CD4-positive, alpha-beta T cell treated with Interleukin-15 for 4 hours (primary cell): ENCODE measurements around the gene SSX4B.
"Not testable (repeated sequence)": the region's sequence is repeated elsewhere in the genome, so short reads cannot be mapped to it uniquely, and the experiment has no call there.

Experiments used
- DNase-seq: peaks from one replicate; pipeline ENCODE4 v3.0.0-alpha.2; 2020; ENCODE audit warnings: low spot score

SSX4B gene, protein sequence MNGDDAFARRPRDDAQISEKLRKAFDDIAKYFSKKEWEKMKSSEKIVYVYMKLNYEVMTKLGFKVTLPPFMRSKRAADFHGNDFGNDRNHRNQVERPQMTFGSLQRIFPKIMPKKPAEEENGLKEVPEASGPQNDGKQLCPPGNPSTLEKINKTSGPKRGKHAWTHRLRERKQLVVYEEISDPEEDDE

GRCh38 chrX:48411860-48412259 lies at the start of gene SSX4B:
Gene SSX4B, minus strand, starts transcription at chrX:48411960. Its CDS starts 588 bp downstream, at chrX:48411372.
- not testable (repeated sequence) for DNase-seq

DNA sequence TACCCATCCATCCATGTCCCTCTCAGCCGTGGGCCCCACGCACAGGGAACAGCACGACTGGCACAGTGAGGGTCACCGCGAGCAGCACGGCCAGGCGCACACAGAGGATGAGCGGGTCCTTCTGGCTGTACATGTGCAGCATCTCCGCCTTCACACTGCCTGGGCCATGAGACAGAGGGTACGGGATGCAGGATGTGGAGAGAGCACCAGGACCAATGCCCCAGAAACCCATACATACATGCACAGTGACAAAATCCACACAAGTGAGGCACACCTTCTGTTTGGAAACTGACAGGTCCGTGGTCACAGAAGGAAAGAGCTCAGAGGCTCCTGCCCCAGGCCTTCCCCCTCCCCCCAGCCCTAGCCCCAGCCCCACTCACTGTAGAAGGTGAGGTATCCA lies 48.8 kb upstream of the SSX4B start:
- DNase-seq, result no peak

GRCh38 chrX:48460031-48460430 lies 48.3 kb upstream of the SSX4B start:
- DNase-seq, result no peak

- DNase-seq, result no peak
Observed at GRCh38 chrX:48459483-48459882, 47.7 kb upstream of the SSX4B start.

GRCh38 chrX:48458711-48459110 lies 47.0 kb upstream of the SSX4B start:
- no peak for DNase-seq

- no peak for DNase-seq
Observed at GRCh38 chrX:48456628-48457331, 45.0 kb upstream of the SSX4B start.

DNA sequence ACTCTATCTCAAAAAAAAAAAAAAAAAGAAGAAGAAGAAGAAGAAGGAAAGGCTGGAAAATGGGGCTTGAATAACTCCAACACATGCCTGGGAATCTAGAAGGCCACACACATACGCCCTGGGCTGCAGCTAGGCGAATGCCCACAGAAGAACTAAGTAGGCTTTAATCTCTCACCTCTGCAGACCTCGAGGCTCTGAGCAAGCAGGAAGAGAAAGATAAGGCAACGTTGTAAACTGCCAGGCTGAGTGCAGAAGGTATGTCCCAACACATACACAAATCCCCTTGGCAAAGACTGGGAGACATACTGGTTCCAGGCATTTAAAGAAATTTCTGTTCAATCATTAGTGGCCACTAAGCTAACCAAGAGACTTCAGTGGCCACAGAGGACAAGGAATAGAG lies 39.9 kb upstream of the SSX4B start:
- DNase-seq, result no peak

DNA sequence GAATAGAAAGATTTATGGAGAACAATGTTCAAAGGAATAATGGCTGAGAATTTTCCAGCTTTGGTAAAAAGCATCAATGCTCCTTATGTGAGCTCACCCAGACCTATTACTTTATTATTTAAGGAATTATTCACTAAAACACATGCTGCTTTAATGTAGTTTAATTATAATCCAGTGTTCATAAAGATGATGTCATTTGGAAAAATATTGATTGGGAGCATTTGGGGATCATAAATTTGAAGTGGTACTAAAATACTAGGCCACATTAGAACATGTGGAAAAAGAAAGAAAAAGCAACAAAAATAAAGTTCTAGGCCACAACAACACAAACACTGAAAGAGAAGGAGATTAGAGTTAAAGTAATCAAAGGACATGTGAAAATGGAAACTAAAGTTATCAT lies 38.3 kb upstream of the SSX4B start:
- no peak for DNase-seq

DNA sequence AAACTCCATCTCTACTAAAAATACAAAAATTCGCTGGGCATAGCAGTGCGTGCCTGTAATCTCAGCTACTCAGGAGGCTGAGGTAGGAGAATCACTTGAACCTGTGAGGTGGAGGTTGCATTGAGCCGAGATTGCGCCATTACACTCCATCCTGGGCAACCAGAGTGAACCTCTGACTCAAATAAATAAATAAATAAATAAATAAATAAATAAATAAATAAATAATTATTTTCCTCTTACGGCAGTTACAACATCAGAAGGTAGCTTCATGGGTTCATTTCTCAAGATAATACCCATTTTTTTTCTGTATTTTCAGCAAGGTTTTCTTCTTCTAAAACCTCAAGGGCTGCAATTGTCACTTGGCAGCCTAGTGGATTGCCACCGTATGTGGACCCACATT lies 35.4 kb upstream of the SSX4B start:
- DNase-seq, result not testable (repeated sequence)

DNA sequence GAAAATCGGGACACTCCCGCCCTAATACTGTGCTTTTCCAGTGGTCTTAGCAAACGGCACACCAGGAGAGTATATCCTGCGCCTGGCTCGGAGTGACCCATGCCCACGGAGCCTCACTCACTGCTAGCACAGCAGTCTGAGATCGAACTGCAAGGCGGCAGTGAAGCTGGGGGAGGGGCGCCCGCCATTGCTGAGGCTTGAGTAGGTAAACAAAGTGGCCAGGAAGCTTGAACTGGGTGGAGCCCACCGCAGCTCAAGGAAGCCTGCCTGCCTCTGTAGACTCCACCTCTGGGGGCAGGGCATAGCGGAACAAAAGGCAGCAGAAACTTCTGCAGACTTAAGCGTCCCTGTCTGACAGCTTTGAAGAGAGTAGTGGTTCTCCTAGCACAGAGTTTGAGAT lies 22.0 kb upstream of the SSX4B start:
- peak; percentile 0 for DNase-seq

GRCh38 chrX:48430166-48430565 lies 18.4 kb upstream of the SSX4B start:
- DNase-seq, result not testable (repeated sequence)

DNA sequence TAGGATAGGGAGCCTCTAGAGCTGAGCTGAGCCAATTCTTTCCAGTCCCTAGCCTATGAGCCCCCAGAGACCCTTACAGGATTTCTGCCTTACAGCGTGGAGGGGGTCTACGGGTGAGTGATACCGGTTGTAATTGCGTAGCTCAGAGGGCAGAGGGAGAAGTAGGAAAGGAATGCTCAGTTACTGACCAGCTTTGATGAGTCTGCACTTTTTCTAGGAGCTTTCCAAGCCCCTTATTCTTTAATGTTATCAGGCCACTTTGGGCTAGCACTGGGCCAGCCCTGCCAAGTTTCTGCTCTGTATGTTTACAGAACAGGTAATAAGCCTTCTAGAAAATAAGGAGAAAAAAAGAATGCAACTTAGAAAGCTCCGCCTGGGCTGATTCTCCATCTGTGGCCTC lies 17.8 kb upstream of the SSX4B start:
- not testable (repeated sequence) for DNase-seq

DNA sequence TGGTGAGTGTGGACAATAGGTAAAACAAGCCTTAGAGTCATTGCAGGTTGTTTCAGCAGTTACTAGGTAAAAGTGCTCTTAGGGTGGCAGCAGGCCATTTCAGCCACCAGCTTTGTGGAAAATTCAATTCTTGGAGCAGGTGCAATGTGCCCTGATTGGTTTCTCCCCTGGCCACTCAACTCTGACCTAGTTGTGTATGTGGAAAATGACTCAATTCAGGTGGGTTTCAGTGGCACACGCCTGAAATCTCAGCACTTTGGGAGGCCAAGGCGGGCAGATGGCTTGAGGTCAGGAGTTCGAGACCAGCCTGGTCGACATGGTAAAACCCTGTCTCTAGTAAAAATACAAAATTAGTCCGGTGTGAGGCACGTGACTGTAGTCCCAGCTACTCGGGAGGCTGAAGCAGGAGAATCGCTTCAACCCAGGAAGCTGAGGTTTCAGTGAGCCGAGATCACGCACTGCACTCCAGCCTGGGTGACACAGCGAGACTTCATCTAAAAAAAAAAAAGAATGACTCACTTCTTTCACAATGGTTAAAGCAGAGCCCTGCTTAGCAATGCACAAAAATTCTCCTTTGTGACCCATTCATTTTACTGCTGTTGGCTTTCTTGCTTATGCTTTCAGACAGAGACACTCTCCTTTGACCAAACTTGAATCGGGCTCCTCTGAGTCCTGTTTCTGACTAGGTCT lies 15.4 kb upstream of the SSX4B start:
- not testable (repeated sequence) for DNase-seq

DNA sequence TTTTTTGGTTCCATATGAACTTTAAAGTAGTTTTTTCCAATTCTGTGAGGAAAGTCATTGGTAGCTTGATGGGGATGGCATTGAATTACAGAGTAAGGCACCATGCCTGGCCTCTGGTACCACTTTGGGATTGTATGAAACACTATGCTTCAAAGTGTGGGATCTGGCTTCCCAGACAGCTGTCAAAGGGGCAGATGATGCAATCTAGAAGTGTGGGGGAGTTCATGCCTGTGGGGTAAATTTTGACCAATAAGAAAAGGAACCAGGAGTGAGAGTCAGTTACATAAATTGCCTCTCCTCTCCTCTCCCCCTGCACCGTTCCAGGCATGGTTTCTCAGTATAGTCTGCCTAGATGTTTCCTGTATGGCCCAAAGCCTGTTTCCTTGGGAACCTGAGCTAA lies 13.9 kb downstream of the SSX4B start:
- not testable (repeated sequence) for DNase-seq

- DNase-seq, result not testable (repeated sequence)
Observed at GRCh38 chrX:48396931-48397330, 14.8 kb downstream of the SSX4B start.

GRCh38 chrX:48383239-48383638 lies 28.5 kb downstream of the SSX4B start, which contains the start of gene SSX4:
Gene SSX4, plus strand, starts transcription at chrX:48383539. Its CDS starts 515 bp downstream, at chrX:48384054.
- DNase-seq, result not testable (repeated sequence)

- not testable (repeated sequence) for DNase-seq
Observed at GRCh38 chrX:48370408-48370807, 41.4 kb downstream of the SSX4B start.

- not testable (repeated sequence) for DNase-seq
Observed at GRCh38 chrX:48367717-48368408, 43.9 kb downstream of the SSX4B start.

DNA sequence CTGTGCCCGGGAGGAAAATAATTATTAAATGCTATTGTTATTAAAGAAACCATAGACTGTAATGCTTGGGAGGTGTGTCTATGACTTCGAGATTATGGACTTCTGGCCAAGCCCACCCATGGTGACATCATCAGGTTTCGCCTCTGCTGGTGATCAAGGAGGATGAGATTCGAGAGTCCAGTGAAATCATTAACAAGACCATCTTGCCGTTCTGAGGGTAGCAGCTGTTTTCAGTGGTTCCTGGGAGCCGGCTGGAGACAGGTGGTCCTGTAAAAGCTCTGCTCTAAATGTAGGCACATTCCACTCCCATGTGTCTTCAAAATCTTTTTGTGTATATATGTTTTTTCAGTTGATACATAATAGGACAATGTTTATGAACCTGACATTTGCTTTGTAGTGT lies 52.5 kb downstream of the SSX4B start:
- DNase-seq, result not testable (repeated sequence)

DNA sequence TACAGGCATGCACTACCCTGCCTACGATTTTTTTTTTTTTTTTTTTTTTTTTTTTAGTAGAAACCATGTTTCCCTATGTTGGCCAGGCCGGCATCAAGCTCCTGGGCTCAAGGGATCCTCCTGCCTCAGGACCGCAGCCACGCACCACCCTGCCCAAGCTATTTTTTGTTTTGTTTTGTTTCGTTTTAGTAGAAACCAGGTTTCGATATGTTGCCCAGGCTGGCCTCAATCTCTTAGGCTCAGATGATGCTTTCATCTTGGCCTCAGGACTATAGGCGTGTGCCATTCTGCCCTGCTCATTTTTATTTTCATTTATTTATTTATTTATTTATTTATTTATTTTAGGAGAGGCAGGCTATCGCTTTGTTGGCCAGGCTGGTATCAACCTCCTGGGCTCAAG lies 54.1 kb downstream of the SSX4B start:
- no peak for DNase-seq

- DNase-seq, result not testable (repeated sequence)
Observed at GRCh38 chrX:48356315-48357094, 55.3 kb downstream of the SSX4B start, which contains the start of gene SSX3. Gene SSX3, minus strand, starts transcription at chrX:48356703. Its CDS starts 1,454 bp downstream, at chrX:48355249.
